Activated naive CD4-positive, alpha-beta T cell treated with anti-CD3 and anti-CD28 coated beads for 36 hours (primary cell): ENCODE results near the gene DUSP5. TPM values are rescaled to one million over a fixed set of nuclear protein-coding genes. Genes with fewer than 3 reads are reported as not detected.

Experiments used
- CTCF ChIA-PET: fragments of 350-600 bp; sonication (Branson Sonifier 250); formaldehyde crosslinking; loops from one replicate; lab custom pipeline; 2021; ENCODE audit warnings: antibody characterized with exemption; lab: Charles Lee
- DNase-seq: peaks from one replicate; pipeline ENCODE4 v3.0.0-alpha.2; 2020
- H3K27ac Mint-ChIP-seq: one replicate; pipeline ENCODE4 v1.8.0; 2021; ENCODE audit warnings: mild to moderate bottlenecking, mixed read lengths
- H3K27me3 Mint-ChIP-seq: one replicate; pipeline ENCODE4 v1.8.0; 2021; ENCODE audit warnings: low read depth, mixed read lengths
- H3K36me3 Mint-ChIP-seq: one replicate; pipeline ENCODE4 v1.8.0; 2021; ENCODE audit warnings: low read depth, mixed read lengths
- H3K4me1 Mint-ChIP-seq: one replicate; pipeline ENCODE4 v1.8.0; 2021; ENCODE audit warnings: low read depth, mixed read lengths
- H3K4me3 Mint-ChIP-seq: one replicate; pipeline ENCODE4 v1.8.0; 2021; ENCODE audit warnings: mild to moderate bottlenecking, moderate library complexity, mixed read lengths
- H3K9me3 Mint-ChIP-seq: one replicate; pipeline ENCODE4 v1.8.0; 2021; ENCODE audit warnings: mixed read lengths
- intact Hi-C: fragments of 100-400 bp; cut with micrococcal nuclease; formaldehyde crosslinking; loops from one replicate; pipeline ENCODE4 v1.15.1; 2023
- total RNA-seq, 2 experiments: library from RNA; stranded (reverse); gene quantifications; one replicate each; pipeline ENCODE4 v1.2.3, GENCODE V29; 2021

DUSP5 gene
- total RNA-seq, 2 experiments from 2014 or later, result 51.0 to 53.5 TPM

DNA sequence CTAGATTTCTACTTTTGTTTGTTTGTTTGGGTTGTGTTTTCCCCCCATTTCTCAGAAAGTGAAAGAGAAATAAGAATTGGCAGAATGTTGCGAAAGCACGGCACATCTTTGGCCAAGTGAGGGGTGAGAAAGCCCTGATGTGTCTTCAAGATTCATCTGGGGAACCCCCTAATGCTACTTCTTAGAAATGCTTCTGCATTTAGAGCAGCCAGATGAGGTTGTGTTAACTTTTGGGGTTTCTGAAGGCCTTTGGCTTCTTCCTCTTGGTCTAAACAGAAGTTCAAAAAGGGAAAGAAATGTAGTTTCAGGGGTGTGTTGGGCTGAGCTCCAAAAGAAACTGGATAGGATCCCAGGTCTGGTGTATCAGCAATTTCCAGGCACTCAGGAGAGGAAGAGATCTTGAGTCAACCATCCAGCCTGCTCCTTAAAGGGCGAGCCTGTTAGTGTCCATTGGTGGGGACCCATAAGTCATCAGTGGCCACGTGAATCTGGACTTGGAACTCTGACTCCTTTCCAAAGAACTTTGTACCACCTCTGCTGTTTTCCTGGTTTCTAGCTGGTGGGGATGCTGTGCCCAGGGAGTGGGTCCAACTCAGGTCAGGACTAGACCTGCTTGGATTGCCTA lies 6.5 kb downstream of the DUSP5 start:
- intact Hi-C loops, result loop anchor here (1.0 to 5.0 kb wide), 9 partner anchors 8 to 497 kb away; partner anchors contain the start of gene ADD3
- Mint-ChIP-seq H3K4me1 (peaks cover 85% of the 10 kb centered on the region), H3K36me3 (peaks cover 91% of the 10 kb centered on the region), H3K27ac (peak overlapping the region; percentile 85), H3K4me3 (peak overlapping the region; percentile 97), H3K9me3 (no peaks in the 10 kb centered on the region), H3K27me3 (no peaks in the 10 kb centered on the region)
- peak; percentile 83 for DNase-seq
- CTCF ChIA-PET, result interaction anchor here (0.7 to 5.1 kb wide), 12 partner anchors 9 to 199 kb away, joined by 3 to 47 read pairs (median 4); partner anchors contain the start of gene SMNDC1

DNA sequence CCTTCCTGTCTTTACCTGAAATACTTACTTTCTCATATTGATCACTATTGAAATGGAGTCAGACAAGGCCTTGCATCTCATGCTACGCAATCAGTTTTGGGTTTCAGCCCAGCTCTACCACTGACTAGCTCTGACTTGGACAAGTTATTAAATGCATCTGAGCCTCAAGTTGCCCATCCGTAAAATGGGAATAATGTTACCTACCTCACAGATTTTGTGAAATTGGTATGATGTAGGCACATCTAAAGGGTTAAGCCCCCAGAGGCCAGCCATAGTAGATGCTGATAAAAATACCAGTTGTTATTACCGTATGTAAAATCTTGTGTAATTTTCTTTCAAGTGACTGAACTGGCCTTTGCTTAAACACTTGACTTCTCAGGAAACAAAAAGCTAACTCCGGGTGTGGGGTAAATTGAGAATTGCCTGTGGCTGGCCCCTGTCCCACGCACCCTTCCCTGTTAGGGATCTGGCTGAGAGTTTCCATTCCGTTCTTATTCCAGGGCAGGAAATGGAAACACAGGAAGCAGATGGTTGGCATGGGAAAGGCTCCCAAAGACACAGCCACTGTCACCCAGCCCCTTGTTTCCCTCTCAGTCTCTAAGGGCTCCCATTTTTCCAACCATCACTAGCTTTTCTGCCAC lies 7.5 kb downstream of the DUSP5 start:
- CTCF ChIA-PET, result interaction anchor here (0.7 to 5.1 kb wide), 4 partner anchors 31 to 200 kb away, joined by 3 to 47 read pairs (median 4); partner anchors contain the start of gene SMNDC1
- Mint-ChIP-seq H3K4me1 (peaks cover 81% of the 10 kb centered on the region), H3K9me3 (no peaks in the 10 kb centered on the region), H3K27ac (peak overlapping the region; percentile 85), H3K36me3 (peaks cover 91% of the 10 kb centered on the region), H3K4me3 (no peak overlapping the region), H3K27me3 (no peaks in the 10 kb centered on the region)
- no peak for DNase-seq
- intact Hi-C loops, result no loop called here

DNA sequence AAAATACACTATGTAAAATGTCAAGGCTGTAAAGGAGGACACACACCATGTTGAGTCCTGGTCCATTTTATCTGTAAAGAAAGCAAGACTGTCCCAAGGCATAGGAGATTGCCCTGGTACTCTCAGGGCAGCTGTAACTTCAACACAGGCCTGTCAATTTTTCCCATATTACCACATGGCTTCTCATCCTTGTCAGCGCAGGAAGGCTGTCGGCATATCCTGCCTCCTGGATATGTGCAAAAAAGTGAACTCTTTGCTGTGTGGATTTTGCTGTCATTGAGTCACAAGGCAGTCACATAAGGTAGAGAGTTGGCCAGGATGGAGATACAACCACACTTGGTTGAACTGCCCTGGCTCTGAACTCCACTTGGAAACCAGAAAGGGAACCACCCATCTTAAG lies 8.7 kb downstream of the DUSP5 start:
- intact Hi-C loops, result no loop called here
- CTCF ChIA-PET, result interaction anchor here (0.6 to 5.1 kb wide), 3 partner anchors 24 to 151 kb away, joined by 3 to 47 read pairs (median 4); no protein-coding TSS in a partner anchor
- no peak for DNase-seq
- H3K4me1 Mint-ChIP-seq, result peaks cover 81% of the 10 kb centered on the region
- peak overlapping the region; percentile 5 for H3K27ac Mint-ChIP-seq
- H3K36me3 Mint-ChIP-seq, result peaks cover 94% of the 10 kb centered on the region
- H3K4me3 Mint-ChIP-seq, result no peak overlapping the region
- H3K27me3 Mint-ChIP-seq, result no peaks in the 10 kb centered on the region
- no peaks in the 10 kb centered on the region for H3K9me3 Mint-ChIP-seq

DNA sequence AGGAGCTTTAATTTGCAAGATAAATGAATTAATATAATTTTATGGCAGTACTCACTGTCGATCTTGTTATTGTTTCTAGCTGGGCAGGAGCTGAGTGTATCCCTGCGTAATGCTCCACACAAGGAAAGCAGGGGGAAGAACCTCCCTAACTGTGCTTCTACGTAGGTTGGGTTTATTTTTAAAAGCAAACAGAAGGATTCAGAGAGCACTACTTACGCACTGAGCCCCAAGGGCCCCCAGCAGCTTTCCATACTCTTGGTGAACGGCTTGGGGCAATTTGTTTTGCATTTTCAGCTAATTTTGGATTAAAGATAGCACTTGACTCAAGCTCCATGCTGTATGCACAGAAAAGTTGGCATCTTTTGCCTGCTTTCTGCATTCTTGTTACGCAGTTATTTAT lies 9.6 kb downstream of the DUSP5 start:
- DNase-seq, result no peak
- H3K4me3 Mint-ChIP-seq, result no peak overlapping the region
- H3K27me3 Mint-ChIP-seq, result no peaks in the 10 kb centered on the region
- CTCF ChIA-PET, result interaction anchor here (1.2 to 5.1 kb wide), 3 partner anchors 9 to 152 kb away, joined by 4 to 47 read pairs (median 5); no protein-coding TSS in a partner anchor
- peaks cover 81% of the 10 kb centered on the region for H3K4me1 Mint-ChIP-seq
- no peaks in the 10 kb centered on the region for H3K9me3 Mint-ChIP-seq
- intact Hi-C loops, result no loop called here
- peaks cover 98% of the 10 kb centered on the region for H3K36me3 Mint-ChIP-seq
- H3K27ac Mint-ChIP-seq, result no peak overlapping the region

DNA sequence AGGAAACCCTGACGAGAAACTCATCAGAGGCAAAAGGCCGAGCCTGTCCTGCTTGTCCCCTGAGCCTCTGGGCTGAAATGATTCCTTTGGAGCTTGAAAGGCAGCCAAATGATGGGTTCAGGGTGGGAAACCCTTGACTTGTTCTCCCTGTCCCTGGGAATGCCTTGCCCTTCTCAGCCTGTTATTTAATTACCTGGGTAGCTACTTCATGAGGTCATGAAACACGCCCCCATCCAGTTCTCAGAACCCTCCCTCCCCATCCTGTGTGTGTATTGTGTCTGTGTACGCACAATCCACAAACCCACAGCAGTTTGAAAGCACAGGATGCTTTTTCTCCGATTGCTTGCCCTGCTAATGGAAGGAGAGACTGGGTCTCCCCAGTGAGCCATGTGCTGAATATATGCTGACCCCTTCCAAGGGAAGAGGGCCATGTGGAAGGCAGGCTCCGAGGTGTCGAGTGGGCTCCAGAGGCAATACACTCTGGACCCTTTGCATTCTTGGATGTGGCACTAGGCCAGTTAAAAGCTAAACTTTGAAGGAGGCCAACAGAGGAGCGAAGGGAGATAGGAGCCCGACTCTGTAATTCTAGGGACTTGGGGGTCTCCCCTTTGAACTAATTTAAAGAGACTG lies 10.6 kb downstream of the DUSP5 start:
- CTCF ChIA-PET, result interaction anchor here (0.9 to 1.6 kb wide), 2 partner anchors 27 to 153 kb away, joined by 4 read pairs; no protein-coding TSS in a partner anchor
- peaks cover 81% of the 10 kb centered on the region for H3K4me1 Mint-ChIP-seq
- no peaks in the 10 kb centered on the region for H3K27me3 Mint-ChIP-seq
- peak overlapping the region; percentile 37 for H3K27ac Mint-ChIP-seq
- no peaks in the 10 kb centered on the region for H3K9me3 Mint-ChIP-seq
- no peak overlapping the region for H3K4me3 Mint-ChIP-seq
- intact Hi-C loops, result no loop called here
- peaks cover 96% of the 10 kb centered on the region for H3K36me3 Mint-ChIP-seq
- DNase-seq, result no peak

DNA sequence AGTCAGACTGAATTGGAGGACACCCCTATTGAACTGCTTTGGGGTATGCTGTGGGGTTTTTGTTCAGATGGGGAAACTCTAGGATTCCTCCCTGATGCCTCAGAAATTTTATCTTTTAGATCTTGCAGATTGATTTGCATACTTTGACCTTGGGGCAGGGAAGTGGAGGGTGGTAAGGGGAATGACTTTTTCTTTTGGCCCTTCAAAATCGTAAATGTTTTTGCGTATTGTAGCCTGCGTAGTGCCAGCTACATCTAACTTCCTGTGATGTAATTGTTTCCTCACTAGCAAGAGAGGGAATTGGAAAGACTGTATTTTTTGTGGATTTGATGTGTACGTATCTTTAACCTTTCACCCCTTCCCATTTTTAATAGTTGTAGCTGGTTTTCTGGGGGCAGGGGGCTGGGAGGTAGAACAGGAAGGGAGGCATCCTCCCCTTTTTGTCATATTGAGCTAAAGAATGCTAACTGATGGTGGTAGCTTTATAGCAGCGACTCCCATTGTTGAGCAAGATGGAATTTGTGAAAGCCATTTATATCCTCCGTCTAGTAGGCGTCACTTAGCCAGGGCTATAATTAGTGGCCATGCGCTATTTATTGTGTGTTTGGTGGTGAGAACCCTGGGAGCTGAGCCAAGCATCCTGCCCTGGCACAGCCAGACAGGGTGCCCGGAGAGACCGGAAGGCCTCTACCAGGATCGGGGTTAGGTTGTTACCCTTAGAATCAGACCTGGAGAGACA lies 11.3 kb downstream of the DUSP5 start:
- no peak overlapping the region for H3K27ac Mint-ChIP-seq
- H3K27me3 Mint-ChIP-seq, result no peaks in the 10 kb centered on the region
- intact Hi-C loops, result no loop called here
- peaks cover 94% of the 10 kb centered on the region for H3K36me3 Mint-ChIP-seq
- H3K9me3 Mint-ChIP-seq, result no peaks in the 10 kb centered on the region
- peaks cover 78% of the 10 kb centered on the region for H3K4me1 Mint-ChIP-seq
- H3K4me3 Mint-ChIP-seq, result no peak overlapping the region
- no peak for DNase-seq
- CTCF ChIA-PET, result interaction anchor here (1.6 kb wide), 1 partner anchor 26 kb away, joined by 4 read pairs; no protein-coding TSS in a partner anchor

DNA sequence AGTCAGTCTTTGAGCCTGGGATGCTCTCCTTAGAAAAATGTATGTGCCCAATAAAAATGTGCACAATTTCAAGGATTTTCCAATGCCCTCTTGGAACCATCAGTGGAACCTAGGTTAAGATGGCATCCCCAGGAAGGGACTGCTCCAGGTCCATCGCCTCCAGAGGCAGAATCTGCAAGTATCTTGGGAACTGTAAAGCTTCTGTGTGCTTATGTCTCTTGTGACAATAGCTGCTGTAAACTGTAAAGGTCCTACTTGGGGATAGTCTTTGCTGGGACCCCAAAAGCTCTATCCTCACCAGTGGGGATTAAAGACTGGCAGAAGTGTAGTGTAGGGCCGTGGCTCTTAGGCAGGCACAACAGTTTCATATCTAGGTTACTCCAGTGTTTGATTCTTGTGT lies 11.9 kb downstream of the DUSP5 start:
- H3K27me3 Mint-ChIP-seq, result no peaks in the 10 kb centered on the region
- intact Hi-C loops, result no loop called here
- no peak for DNase-seq
- no peak overlapping the region for H3K4me3 Mint-ChIP-seq
- H3K9me3 Mint-ChIP-seq, result no peaks in the 10 kb centered on the region
- H3K36me3 Mint-ChIP-seq, result peaks cover 91% of the 10 kb centered on the region
- H3K27ac Mint-ChIP-seq, result no peak overlapping the region
- CTCF ChIA-PET, result no interaction called here
- H3K4me1 Mint-ChIP-seq, result peaks cover 74% of the 10 kb centered on the region

DNA sequence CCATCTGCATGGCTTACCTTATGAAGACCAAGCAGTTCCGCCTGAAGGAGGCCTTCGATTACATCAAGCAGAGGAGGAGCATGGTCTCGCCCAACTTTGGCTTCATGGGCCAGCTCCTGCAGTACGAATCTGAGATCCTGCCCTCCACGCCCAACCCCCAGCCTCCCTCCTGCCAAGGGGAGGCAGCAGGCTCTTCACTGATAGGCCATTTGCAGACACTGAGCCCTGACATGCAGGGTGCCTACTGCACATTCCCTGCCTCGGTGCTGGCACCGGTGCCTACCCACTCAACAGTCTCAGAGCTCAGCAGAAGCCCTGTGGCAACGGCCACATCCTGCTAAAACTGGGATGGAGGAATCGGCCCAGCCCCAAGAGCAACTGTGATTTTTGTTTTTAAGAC lies 12.4 kb downstream of the DUSP5 start:
- CTCF ChIA-PET, result no interaction called here
- H3K9me3 Mint-ChIP-seq, result no peaks in the 10 kb centered on the region
- no peak for DNase-seq
- no peak overlapping the region for H3K4me3 Mint-ChIP-seq
- H3K4me1 Mint-ChIP-seq, result peaks cover 69% of the 10 kb centered on the region
- H3K36me3 Mint-ChIP-seq, result peaks cover 89% of the 10 kb centered on the region
- intact Hi-C loops, result no loop called here
- H3K27me3 Mint-ChIP-seq, result no peaks in the 10 kb centered on the region
- no peak overlapping the region for H3K27ac Mint-ChIP-seq

DNA sequence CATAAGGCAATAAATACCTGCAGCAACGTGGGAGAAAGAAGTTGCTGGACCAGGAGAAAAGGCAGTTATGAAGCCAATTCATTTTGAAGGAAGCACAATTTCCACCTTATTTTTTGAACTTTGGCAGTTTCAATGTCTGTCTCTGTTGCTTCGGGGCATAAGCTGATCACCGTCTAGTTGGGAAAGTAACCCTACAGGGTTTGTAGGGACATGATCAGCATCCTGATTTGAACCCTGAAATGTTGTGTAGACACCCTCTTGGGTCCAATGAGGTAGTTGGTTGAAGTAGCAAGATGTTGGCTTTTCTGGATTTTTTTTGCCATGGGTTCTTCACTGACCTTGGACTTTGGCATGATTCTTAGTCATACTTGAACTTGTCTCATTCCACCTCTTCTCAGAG lies 13.0 kb downstream of the DUSP5 start:
- CTCF ChIA-PET, result no interaction called here
- H3K4me3 Mint-ChIP-seq, result no peak overlapping the region
- intact Hi-C loops, result no loop called here
- H3K27ac Mint-ChIP-seq, result peak overlapping the region; percentile 80
- no peak for DNase-seq
- peaks cover 88% of the 10 kb centered on the region for H3K36me3 Mint-ChIP-seq
- H3K4me1 Mint-ChIP-seq, result peaks cover 63% of the 10 kb centered on the region
- no peaks in the 10 kb centered on the region for H3K9me3 Mint-ChIP-seq
- H3K27me3 Mint-ChIP-seq, result no peaks in the 10 kb centered on the region

DNA sequence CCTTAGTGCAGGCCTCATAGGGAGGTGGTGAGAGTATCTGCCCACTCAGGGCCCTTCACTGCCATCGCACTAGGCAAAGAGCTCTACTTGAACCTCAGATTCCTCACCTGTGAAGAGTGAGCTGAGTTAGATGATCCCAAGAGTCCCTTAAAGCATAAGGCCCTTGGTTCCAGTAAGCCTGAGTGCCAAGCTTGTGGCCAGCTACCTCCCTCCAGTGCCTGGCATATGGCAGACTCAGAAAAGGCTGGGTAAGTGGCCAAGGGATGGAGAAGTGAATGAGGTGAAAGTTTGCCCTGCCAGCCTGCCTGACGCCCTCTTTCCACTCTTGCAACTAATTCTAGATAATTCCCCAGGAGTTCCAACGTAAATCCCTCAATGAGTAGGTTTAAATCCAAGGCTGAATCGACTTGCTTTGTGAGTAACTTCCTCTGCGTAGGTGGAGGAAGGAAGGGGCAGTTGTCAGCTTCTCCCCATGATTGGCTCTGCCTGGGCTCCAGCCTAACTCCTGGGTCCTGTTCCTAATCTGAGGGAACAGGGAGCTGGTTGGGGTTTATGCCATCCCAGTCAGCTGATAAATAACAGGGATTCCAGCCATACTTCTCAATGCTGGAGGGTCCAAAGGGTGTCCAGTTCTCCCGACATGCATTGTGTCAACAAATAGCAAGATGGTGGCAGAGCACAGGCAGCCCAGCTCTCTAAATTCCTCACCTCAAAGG lies 14.2 kb downstream of the DUSP5 start:
- intact Hi-C loops, result loop anchor here (1.0 kb wide), 3 partner anchors 8 to 24 kb away; no protein-coding TSS in a partner anchor
- Mint-ChIP-seq H3K36me3 (peaks cover 78% of the 10 kb centered on the region), H3K27me3 (no peaks in the 10 kb centered on the region), H3K27ac (peak overlapping the region; percentile 80), H3K4me3 (no peak overlapping the region), H3K9me3 (no peaks in the 10 kb centered on the region), H3K4me1 (peaks cover 54% of the 10 kb centered on the region)
- CTCF ChIA-PET, result interaction anchor here (1.0 to 3.1 kb wide), 5 partner anchors 8 to 205 kb away, joined by 3 to 15 read pairs (median 13); no protein-coding TSS in a partner anchor
- no peak for DNase-seq

DNA sequence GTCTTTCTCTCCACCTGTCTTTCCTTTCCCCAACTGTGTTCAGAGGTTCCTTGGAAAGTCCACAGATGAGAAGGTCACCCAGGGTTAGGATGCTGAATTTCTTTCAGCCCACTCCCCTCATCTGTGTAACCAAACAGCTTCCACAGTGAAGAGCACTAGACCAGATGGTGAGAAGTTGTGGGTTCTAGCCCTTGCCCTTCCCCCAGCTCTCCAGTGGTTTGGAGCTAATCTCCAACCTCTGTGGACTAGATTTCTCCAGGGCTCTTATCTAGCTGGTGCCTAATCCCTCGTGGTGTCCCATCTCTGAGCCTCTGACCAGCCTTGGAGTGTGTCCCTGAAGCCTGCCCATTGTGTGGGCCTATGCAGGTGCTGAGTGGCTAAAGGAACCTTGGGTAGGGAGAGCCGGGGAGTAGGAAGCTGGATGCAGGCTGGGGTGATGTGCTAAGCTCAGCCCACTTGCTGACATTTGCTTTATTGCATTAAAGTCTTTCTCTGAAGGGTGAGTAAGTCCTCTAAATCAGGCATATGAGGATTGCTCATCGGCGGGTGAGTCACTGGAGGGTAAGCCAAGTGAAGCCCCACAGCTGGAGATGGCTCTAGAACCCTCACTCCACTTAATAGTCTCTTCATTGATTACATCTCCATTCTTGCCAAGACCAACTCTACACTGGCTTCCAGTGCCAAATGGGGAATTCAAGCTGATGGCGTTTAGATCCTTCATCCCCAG lies 14.9 kb downstream of the DUSP5 start:
- peaks cover 51% of the 10 kb centered on the region for H3K4me1 Mint-ChIP-seq
- H3K9me3 Mint-ChIP-seq, result no peaks in the 10 kb centered on the region
- H3K27me3 Mint-ChIP-seq, result no peaks in the 10 kb centered on the region
- intact Hi-C loops, result loop anchor here (1.0 kb wide), 3 partner anchors 8 to 24 kb away; no protein-coding TSS in a partner anchor
- CTCF ChIA-PET, result interaction anchor here (0.8 to 3.1 kb wide), 6 partner anchors 9 to 205 kb away, joined by 3 to 15 read pairs (median 12); no protein-coding TSS in a partner anchor
- peak overlapping the region; percentile 80 for H3K27ac Mint-ChIP-seq
- no peak overlapping the region for H3K4me3 Mint-ChIP-seq
- DNase-seq, result peak; percentile 86
- H3K36me3 Mint-ChIP-seq, result peaks cover 71% of the 10 kb centered on the region
